A673 (cell line): Measurements from ENCODE around the gene TJAP1.
A peak's percentile ranks its signal among the peaks of the same experiment; 100 is the strongest.

ENCODE experiments used
- CTCF ChIP-seq: fragments of 300-800, 200-600 bp; sonication (generic); conservative IDR thresholded peaks from 2 replicates; pipeline ENCODE4 v1.5.1; 2017; ENCODE audit warnings: low read depth, mild to moderate bottlenecking, antibody characterized with exemption, low read length, moderate library complexity, mixed read lengths
- EZH2 ChIP-seq: fragments of 200-600 bp; sonication (generic); IDR thresholded peaks from 2 replicates; pipeline ENCODE4 v1.6.1; 2017; ENCODE audit warnings: borderline replicate concordance, low read depth, mild to moderate bottlenecking, mixed read lengths, antibody characterized with exemption, low read length; ENCODE audit not compliant: poor library complexity, severe bottlenecking

- TF ChIP-seq CTCF (peak; percentile 37; the same call in 1 of the 2 replicates), EZH2 (no peak)
These were observed 18.1 kb downstream of the TJAP1 start for GRCh38 chr6:43495409-43495941.
